Measurements from ENCODE around the gene SP2.
"Not testable (repeated sequence)": the region's sequence is repeated elsewhere in the genome, so short reads cannot be mapped to it uniquely, and the experiment has no call there.

SP2 gene

GRCh38 chr17:47918006-47918405 is 22.0 kb downstream of the SP2 start:
- DNase-seq (ENCODE audit: low read depth in 2 of 3, low spot score in 1 of 3) = no peak

DNA sequence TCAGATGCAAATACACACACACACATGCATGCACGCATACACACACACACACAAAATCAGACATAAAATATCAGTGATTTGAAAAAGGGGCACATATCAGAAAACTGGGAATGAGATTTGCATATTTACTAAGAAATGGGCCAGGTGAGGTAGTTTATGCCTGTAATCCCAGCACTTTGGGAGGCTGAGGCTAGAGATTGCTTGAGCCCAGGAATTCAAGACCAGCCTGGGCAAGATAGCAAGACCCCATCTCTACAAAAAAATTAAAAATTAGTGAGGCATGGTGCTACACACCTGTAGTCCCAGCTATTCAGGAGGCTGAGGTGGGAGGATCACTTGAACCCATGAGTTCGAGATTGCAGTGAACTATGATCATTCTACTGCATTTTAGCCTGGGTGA is 23.0 kb downstream of the SP2 start:
- no peak for DNase-seq (ENCODE audit: low read depth in 2 of 3, low spot score in 1 of 3)

GRCh38 chr17:47919889-47920288 is 23.9 kb downstream of the SP2 start:
- DNase-seq (ENCODE audit: low read depth in 2 of 3, low spot score in 1 of 3) = not testable (repeated sequence)

- DNase-seq (ENCODE audit: low read depth in 2 of 3, low spot score in 1 of 3) = no peak
These were observed 29.0 kb downstream of the SP2 start for GRCh38 chr17:47924785-47925677.

DNA sequence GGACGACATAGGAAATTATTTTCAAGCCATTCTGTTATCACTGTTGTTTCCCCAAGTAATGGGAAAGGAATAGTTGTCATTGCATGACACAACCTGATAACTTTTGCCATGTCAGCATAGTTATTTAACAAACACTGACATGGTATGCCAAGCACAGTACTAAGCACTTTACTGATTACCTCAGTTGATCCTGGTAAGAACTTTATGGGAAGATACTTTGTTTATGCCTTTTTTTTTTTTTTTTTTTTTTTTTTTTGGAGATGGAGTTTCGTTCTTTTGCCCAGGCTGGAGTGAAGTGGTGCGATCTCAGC is 29.6 kb downstream of the SP2 start:
- DNase-seq (ENCODE audit: low read depth in 2 of 3, low spot score in 1 of 3) = no peak

DNA sequence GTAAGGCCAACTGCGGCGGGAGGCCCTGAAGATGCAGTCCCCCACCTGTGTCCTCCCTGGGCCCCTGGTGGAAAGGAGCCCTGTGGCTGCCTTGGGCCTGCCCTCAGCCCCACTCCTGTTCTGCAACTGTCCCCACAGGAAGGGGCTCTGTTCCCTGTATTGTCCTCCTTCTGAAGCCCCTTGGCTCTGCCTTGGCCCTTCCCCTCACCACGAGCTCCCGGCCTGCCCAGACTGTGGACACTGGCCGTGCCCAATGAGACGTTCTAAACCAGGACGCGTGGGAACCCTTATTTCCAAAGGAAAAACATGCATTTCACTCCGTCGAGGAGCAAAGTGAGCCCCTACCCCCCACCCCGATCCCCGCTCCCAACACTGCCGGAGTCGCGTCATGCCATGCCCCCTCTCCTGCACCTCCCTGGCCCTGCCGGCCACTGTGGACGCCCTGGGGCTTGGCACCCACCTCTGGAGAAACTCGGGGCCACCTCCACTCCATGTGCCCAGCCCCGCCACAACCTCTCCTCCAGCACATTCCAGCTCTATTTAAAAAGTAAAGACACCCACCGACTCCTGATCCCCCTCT is 31.9 kb downstream of the SP2 start:
- no peak for DNase-seq (ENCODE audit: low read depth in 2 of 3, low spot score in 1 of 3)

DNA sequence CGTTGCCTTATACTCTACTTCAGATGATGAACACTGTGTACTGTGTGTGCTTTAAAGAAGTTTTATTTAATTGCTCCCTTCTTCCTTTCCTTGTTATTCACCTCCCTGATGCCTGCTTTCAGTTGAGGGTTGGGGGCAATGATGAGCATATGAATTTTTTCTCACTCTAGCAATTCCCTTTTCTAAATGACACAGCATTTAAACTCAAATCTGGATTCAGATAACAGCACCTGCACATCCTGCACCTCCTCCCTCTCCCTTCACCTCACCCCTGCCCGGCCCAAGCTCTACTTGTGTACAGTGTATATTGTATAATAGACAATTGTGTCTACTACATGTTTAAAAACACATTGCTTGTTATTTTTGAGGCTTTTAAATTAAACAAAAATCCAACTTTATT is 32.4 kb downstream of the SP2 start:
- no peak for DNase-seq (ENCODE audit: low read depth in 2 of 3, low spot score in 1 of 3)

DNA sequence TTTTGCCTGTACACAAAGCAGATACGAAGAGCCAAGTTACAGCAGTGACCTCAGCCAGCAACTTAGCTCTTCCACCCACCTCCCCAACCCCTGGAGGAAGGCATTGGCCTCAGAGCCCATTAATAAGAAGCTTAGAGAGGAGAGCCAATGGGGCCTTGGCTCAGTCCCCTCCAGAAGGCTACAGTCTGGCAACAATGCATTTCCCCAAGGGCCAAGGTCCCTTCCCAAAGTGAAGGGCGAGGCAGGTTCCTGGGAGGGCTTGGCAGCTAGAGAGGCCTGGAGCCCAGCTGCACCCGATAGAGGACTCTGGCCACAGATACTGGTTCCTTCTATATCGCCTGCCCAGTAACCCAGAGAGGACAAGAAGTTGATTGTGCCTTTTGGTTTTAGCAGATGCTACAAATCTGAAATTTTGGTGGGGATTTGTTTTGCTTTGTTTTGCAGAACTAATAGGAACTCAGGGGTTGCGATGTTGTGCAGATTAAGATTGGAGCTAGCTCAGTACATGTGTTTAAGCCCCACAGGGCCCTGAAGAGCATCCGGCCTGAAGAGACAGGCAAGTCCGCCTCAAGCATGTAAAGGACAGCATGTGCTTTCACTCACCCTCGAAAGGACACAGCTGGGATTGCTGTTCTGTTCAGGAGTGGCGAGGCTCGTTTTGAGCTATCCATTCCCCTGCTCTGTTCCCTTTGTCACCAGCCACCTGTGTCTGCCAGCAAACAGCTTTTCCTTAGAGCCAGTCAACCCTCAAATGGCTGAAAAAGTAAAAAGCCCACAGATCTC is 33.4 kb downstream of the SP2 start:
- DNase-seq (ENCODE audit: low read depth in 2 of 3, low spot score in 1 of 3) = no peak

DNA sequence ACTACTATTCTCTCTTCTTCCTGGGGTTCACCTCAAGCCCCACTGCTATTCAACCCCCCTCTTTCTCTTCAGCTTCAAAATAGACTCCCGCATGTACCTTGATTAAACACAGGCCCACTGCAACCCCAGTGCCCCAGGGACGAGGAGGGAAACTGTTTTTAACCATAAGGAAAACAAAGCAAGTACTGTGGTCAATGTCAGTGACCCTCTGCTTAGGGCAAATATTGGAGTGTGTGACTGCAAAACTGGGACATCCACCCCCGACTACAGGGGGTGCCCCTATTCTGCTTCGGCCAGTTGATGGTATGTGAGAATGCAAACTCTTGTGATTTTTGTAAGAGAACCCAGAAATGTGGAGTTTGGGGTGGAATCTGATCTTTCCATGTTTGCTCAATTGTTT is 35.8 kb downstream of the SP2 start:
- no peak for DNase-seq (ENCODE audit: low read depth in 2 of 3, low spot score in 1 of 3)

DNA sequence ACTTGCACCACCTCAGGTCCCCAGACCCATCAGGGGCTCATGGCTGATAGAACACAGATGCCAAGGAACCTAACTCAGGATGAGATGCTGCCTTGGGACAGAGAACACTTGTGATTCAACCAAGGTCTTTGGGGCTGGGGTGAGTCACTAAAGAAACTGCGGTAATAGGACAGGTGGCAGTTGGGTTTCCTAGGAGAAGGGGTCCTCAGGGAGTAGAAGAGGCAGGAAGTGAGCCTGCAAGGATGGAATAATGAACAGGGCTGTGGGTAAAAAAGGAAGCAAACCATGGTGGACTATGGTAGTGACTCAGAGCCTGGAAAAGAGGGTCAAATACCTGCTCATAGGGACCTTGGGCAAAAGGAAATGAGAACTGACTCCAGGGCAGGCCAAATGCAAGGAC is 38.8 kb downstream of the SP2 start:
- no peak for DNase-seq (ENCODE audit: low read depth in 2 of 3, low spot score in 1 of 3)

- DNase-seq (ENCODE audit: low read depth in 2 of 3, low spot score in 1 of 3) = not testable (repeated sequence)
These were observed 39.4 kb downstream of the SP2 start for GRCh38 chr17:47935468-47935867.

DNA sequence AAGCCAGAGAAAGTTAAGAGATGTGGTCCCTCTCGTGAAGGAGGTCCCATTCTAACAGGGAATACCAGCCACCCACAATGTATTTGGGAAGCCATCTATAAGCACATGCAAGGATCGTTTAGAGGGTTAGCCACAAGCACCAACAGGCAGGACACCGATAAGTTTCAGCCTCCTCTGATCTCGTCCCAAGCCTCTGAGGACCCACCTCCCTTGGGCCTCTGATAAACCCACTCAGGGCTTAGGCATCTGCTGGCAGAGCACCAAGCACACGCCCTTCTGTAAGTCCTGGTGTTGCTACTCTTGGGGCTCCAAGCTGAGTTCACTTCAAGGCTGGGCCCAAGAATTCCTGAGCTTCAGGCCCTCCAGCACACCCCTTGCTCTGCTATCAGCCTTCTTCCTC is 39.9 kb downstream of the SP2 start:
- DNase-seq (ENCODE audit: low read depth in 2 of 3, low spot score in 1 of 3) = no peak

GRCh38 chr17:47937941-47938340 is 41.9 kb downstream of the SP2 start:
- no peak for DNase-seq (ENCODE audit: low read depth in 2 of 3, low spot score in 1 of 3)

- DNase-seq (ENCODE audit: low read depth in 2 of 3, low spot score in 1 of 3) = peak; percentile 93 to 94 (median 94)
These were observed 45.4 kb downstream of the SP2 start, which contains the start of gene PNPO for GRCh38 chr17:47941246-47942095. Gene PNPO (plus strand): TSS chr17:47941571. CDS start chr17:47941676, 105 bp downstream.

DNA sequence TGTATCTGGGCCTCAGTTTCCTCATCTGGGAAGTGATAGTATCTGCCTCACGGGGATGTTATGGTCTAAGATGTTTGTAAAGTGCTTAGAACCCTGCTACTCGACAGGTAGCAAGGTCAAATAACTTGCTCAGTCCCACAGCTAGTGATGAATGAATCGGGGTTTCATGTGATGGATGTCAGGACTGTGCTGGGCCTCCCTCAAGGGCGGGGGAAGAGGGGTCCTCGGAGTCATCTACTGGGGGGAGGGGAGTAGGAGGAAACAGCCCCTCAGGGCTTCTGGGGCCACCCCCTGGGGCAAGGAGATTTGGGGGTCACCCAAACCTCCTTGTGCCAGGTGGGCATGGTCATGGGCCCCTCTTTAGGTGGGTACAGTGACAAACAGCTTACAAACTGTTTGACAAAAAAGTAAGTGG is 46.1 kb downstream of the SP2 start:
- DNase-seq (ENCODE audit: low read depth in 2 of 3, low spot score in 1 of 3) = no peak

GRCh38 chr17:47942568-47942967 is 46.5 kb downstream of the SP2 start:
- DNase-seq (ENCODE audit: low read depth in 2 of 3, low spot score in 1 of 3) = no peak

DNA sequence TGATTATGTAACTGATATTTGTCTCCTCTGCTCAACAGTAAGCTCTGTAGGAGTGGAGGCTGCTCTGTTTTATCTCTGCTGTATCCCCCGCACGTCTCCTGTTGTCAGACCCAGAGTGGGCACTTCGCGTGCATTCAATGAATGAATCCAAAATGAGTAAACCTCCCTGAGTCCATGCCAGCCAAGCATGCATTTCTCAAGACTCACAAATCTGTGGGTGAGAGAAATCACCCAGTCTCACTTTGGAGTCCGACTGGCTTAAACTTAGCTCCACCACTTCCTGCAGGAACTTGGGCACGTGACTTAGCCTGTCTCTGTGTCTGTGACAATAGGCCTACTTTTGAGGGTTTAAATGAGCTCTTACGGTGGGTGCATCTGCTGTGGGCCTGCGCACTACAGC is 49.0 kb downstream of the SP2 start:
- no peak for DNase-seq (ENCODE audit: low read depth in 2 of 3, low spot score in 1 of 3)

DNA sequence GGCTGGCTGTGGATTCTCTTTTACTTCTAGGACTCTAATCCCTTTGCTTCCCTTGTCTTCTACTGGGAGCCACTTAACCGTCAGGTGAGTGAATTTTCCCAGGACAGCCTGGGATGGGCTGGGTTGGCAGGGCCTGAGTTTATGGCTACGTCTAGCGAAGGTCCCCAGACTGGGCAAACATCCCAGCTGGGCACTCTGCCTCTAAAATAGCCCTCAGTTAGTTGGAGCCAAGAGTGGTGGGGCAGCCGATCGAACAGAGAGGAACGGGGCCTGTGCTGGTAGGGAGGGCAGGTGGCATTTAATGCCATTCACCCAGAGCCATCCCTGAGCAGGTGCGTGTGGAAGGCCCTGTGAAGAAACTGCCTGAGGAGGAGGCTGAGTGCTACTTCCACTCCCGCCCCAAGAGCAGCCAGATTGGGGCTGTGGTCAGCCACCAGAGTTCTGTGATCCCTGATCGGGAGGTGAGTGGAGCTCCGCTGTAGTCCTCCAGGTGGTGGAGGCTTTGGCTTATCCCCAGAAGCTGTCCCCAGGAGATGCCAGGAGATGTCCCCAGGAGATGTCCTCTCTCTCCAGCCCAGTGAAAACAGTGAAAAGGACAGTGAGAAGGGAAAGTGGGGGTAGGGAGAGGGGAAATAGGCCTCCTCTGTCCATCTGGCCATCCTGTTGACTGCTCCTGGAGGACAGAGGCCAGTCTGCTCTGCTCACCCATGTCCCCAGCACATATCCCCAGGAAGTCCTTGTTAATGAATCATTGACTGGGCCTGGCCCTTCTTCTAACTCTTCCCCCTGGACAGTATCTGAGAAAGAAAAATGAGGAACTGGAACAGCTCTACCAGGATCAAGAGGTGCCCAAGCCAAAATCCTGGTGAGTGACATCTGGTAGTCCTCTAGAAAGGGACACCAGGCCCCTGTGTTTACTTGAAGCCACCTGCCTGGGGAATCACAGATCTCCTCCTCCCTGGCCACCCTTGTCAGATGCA is 49.8 kb downstream of the SP2 start:
- no peak for DNase-seq (ENCODE audit: low read depth in 2 of 3, low spot score in 1 of 3)

- no peak for DNase-seq (ENCODE audit: low read depth in 2 of 3, low spot score in 1 of 3)
These were observed 50.5 kb downstream of the SP2 start for GRCh38 chr17:47946516-47946915.

DNA sequence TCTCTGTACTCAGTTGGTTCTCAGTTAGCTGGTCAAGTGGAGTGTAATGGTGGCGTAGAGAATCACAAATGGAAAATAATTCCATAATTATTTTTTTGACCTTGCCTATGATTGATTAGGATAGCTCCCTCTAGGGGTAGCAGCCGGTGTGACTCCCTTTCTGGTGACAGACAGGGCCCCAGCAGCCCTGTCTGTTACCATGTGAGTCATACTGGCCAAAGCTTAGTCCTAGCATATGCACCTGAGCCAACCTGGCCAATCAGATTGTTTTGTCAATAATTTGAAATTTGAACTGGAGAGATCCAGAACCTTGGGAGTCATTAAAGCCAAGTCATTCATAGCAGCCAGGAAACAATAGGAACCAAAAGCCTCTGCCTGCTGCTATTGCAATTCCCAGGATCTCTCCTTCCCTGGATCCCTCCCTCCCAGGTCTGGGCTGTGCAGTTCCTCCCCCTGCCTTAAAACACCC is 50.9 kb downstream of the SP2 start:
- DNase-seq (ENCODE audit: low read depth in 2 of 3, low spot score in 1 of 3) = peak; percentile 71 to 77 (median 73)

All from stimulated activated CD4-positive, alpha-beta T cell treated with anti-CD3 and anti-CD28 coated beads, Interleukin-12 subunit alpha, Interleukin-12 subunit beta, amount 100 ng/mL, for 48 hours (primary cell).